NCI-H128 (cell line): ENCODE results near the gene MEG3.
"Not testable (repeated sequence)": the region's sequence is repeated elsewhere in the genome, so short reads cannot be mapped to it uniquely, and the experiment has no call there.

ENCODE experiments used
- DNase-seq: peaks from one replicate; lab custom pipeline; 2025; ENCODE audit not compliant: unreplicated experiment; lab: John Stamatoyannopoulos, UW

Gene MEG3

DNA sequence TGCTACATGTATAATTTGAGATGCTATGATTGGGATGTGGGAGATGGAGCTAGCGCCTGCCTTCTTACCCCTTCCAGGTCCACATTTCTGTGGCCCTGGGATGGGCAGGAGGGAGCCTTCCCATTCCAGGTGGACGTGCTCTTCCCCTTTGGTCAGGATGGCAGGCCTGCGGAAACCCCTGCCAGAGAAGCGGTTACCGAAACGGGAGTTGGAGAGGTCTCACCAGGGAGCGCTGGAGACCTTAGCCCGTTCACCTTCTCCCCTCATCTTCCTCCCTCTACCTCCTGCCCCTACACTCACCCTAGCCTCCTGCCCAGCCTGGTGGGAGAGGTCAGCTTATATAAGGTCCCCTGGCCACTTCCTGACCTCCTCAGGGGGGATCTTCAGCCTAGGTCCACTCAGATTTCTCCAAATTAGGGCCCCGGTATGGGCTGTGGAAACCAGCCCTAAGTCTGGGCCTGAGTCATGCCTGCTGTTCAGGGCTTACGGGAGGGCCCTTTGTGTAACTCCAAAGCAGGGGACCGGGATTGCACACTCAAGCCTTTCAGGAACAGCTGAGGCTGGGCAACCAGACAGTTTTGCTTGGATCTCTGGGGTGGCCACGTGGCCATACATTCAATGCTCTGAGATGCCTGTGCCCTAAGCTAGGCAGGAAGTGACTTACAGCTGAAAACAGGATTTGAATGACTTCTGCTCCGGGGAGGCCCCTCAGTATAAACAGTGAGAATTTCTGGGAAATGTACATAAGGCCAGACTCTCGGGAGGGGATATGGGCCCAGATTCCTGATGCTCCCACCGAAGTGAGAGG lies 10.2 kb upstream of the MEG3 start:
- DNase-seq, result no peak

DNA sequence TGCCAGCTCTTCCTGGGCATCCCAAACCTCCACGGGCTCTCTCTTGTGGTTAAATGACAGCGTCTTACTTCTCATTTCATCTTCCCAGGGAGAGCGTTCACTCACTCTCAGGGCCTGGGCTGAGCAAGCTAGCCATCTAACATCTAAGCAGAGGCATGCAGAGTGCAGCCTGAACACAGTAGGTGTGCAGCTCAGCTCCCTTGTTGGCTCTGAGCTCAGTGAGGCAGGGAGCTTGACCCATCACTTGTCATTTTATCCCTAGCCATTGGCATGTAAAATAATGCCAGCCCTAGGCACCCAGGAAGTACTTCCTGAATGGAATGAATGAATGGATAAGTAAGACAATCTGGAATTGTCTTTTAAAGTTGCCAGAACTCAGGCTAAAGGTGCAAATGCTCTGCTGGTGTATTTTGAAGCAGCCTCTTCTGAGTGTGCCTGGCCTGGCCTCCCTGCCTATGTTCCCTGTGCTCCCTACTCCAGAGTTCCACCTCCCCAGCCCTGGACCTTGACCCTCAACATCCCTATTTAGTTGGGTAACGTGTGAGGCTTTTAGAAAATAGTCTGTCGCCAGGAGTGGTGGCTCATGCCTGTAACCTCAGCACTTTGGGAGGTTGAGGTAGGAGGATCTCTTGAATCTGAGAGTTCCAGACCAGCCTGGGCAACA lies 9.5 kb upstream of the MEG3 start:
- no peak for DNase-seq

DNA sequence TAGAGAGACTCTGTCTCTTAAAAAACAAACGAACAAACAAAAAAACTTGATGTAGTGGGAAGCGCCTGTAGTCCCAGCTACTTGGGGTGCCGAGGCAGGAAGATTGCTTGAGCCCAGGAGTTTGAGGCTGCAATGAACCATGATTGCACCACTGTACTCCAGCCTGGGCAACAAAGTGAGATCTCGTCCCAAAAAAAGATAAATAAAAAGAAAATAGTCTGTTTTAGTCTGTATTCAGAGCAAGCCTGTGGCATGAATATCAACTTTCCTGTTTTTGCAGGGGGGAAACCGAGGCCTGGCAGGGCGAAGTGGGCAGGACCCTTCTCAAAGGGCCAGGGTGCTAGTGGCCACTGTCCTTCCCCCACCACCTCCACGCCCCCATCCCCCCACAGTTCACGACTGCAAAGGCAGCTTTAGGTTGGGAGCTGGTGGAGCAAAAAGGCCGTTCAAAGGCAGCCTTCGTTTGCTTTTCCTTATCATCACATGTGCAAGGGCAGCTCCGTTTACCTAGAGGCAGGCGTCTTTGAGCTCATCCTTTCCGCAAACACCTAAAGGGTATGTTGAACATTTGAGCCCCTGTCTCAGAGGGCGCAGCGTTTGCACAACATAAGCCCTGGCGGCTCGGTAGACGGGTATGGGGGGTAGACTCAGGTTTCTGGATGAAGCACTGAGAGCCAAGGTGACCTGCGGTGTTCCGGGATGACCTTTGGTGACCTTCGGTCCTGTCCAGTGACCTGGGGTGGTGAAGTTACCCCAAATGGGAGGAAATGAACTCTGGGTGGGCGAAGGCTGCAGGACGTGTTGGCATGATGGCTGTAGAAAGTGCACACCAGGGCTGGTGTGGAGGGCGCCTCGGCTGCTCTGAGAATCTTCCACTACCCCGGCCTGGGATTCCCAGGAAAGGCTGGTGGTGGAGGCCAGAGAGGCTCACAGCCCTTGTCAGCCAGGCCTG lies 8.7 kb upstream of the MEG3 start:
- DNase-seq, result no peak

DNA sequence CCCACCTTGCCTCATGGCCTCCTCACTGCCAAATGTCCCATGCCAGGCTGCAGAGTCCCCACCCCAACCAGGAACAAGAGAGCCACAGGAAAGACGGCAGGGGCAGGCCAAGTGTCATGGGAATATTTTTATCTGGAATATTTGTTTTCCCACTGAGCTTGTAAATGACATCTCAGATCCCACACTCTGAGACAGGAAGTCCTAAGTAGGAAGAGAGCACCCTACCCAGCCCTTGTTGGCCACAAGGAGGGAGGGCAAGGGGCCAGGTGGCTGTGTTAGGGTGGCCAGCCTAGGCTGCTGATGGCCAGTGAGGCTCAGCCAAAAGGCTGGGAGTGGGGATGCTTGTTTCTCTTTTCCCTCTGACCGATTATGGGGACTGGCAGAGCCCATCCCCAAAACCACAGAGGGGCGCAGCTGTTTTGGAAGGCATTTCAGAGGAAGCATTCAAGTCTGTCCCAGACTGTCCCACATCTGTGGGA lies 7.7 kb upstream of the MEG3 start:
- no peak for DNase-seq

DNA sequence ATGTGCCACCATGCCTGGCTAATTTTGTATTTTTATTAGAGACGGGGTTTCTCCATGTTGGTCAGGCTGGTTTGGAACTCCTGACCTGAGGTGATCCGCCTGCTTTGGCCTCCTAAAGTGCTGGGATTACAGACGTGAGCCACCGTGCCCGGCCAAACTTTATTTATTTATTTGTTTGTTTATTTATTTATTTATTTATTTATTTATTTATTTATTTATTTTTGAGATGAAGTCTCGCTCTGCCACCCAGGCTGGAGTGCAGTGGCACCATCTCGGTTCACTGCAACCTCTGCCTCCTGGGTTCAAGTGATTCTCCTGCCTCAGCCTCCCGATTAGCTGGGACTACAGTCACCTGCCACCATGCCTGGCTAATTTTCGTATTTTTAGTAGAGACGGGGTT lies 7.0 kb upstream of the MEG3 start:
- not testable (repeated sequence) for DNase-seq

DNA sequence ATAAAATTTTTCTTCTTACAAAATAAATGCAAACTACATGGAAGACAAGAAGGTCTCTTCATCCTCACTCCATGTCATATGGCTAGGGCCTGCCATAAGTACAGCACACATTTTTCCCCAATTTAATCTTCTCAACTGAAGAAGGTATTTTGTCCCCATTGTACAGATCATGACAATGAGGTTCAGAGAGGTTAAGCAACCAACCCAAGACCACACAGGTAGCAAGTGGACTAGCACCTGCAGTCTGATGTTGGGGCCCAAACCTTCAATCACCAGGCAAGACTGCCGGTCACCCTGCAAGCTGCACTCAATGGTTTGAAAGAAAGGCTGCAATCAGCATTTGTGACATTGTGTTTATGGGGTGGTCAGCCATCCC lies 6.5 kb upstream of the MEG3 start:
- no peak for DNase-seq

DNA sequence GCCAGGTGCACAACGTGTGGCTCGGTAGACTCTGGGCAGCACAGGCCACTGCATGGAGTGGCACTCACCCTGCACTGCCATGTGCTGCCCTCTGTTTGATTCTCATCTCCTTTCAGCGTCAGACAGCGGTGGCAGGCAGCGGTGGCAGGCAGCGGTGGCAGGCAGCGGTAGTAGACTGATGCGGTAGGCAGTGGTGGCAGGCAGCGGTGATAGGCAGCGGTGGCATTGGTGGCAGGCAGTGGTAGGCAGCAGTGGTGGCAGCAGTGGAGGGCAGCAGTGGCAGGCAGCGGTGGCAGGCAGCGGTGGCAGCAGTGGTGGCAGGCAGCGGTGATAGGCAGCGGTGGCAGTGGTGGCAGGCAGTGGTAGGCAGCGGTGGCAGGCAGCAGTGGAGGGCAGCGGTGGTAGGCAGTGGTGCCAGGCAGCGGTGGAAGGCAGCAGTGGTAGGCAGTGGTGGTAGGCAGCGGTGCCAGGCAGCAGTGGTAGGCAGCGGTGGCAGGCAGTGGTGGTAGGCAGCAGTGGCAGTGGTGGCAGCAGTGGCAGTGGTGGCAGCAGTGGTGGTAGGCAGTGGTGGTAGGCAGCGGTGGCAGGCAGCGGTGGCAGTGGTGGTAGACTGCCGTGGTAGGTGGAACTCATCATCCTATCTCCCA lies 6.0 kb upstream of the MEG3 start:
- DNase-seq, result no peak

DNA sequence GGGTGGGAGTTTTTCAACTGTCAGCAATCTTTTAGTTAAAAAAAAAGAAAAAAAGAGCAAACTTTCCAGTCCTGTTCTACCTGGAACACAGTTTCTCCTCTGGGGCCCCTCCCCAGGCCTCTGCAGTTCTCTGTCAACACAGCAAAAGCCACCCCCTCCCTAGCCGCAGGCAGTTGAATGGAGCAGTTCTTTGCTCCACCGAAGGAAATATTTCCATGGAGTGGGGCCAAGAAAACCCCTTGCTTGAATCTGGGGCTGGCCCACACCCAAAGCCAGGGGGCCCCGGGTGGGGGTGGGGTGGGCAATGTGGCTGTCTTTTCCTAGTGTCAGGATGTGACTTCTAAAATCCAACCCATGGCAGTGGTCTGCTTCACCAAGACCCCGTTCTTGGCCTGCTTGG lies 5.0 kb upstream of the MEG3 start:
- DNase-seq, result no peak

DNA sequence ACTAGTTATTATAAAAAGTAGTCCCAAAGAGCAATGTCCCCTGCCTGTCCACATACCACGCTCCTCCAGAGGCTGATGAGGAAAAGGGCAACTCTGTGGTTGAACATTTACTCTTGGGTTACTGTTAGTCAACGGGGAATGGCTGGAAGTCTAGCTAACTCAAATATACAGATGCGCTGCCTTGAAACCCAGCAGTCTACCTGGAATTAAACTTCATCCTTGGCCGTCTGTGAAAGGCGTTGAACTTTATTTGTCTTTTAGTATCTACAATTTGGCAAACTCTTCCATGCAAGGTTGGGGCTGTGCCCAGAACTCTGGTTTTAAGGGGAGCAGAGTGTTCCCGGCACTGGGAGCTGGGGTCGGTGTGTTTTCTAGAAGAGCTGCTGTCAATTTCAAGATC lies 3.9 kb upstream of the MEG3 start:
- DNase-seq, result no peak

DNA sequence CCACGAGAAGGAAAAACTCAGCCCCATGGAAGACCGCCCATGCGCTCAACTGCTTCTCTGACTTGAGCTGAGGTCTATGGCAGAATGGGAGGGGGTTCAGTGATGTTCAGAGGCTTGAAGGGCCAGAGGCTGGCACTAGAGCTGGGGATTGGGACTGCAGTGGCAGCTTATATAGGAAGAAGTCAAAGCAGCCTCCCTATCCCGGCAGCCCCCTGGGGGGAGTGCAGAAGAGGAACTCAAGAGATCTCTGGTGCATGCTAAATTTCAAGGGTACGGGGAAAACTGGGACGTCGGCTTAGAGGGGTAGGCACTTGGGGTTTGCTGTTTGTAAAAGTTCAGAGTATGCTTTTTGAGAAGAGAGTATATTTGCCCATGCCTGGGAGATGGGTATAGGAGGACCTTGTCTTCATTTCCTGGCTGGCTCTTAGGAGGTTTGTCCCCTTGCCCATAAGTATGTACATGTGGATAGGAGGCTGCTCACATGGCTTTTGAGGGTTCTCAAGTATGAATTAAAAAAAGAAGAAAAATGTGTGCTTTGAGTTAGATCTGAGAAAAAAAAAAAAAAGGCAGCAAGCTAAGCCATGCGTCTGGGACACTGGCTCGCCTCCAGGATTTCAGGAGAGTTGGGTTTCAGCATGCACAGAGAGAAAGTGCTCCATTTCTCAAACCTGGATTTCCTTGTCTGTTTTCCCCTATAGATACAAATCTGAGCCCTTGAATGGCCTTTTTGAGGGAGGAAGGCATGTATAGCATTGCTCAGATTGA lies 3.2 kb upstream of the MEG3 start:
- DNase-seq, result no peak

DNA sequence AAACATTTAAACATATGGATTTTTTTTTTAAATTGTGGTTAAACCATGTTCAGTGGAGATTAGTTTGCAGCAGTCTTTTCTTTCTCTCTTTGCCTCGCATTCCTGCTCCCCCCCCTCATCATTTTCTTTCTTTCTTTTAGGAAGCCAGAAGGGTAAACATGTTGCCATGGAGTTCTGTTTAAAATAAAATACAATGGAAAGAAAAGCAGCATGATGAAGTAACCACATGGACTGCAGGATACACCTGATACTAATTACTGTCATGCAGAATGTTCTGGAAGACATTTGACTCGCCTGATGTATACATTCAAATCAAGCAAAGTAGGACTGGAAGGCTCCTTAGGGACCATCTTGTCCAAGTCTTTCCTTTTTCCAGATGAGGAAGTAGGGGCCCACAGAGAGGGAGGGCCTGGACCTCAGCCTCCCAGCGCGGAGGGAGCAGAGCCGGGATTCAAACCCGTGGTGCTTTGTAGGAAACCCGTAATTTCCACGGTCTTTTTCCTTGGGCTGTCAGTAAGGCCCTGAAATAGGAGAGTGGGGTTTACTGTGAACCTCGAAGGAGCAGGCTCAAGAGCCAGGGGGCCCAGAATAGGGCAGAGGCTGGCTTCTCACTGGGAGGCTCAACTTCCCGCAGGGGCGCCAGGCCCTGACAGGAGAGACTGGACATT lies 2.4 kb upstream of the MEG3 start:
- DNase-seq, result no peak

DNA sequence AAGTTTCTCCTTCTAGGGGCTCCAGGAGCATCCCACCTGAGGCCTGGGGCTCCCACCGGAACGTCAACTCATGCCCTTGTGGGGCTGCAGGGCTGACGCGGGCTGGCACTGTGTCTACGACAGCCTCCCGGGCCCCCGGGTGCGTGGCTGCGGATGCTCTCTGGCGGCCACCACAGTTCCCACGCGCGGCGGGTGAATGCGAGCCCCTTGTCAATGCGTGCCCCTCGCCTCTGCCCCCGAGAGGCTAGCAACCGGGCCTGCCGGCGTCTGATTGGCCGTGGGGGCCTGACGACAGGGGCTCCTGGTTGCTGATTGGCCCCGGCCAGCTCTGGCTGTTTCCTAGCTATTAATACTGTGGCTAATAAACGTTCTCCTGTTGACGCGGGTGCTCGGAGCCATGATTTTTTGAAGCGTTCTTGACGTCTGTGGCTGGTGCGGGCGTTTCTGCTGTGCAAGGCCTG lies 1.8 kb upstream of the MEG3 start:
- no peak for DNase-seq

DNA sequence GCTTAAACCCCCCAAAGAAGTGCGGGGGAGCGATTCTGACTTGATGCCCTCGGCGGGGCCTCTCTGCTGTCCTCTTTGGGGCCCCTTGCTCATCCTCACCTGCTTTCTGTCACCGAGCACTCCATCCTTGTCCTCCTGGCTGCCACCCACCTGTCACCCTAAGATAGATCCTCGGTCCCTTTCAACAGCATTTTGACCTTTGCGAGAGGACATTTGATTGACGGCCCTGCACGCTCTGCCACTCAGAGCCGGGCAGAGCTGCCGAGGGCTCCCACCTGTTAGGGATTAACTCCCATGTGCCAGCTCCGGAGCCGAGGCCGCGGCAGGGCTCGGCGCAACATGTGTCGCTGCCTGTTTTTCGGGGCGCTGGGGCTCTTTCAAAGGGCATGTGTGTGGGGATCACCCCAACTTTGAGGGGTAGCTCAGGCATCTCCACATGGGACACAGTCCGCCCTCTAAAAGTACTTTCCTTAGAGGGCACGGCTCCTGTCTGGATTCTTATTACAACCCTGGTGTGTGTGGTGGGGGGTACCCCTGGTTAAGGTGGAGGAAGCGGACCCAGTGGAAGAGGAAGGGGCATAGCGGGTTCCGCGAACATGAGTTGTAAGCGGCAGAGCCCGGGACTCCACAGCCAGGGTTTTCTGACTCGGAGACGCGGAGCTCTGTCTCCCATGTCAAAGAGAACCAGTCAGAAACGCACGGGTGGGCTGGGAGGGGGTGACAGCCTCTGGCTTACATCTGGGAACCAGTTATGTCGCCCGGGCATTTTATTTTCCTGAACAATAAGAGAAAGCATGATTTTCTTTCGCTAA lies 811 bp upstream of the MEG3 start:
- no peak for DNase-seq

DNA sequence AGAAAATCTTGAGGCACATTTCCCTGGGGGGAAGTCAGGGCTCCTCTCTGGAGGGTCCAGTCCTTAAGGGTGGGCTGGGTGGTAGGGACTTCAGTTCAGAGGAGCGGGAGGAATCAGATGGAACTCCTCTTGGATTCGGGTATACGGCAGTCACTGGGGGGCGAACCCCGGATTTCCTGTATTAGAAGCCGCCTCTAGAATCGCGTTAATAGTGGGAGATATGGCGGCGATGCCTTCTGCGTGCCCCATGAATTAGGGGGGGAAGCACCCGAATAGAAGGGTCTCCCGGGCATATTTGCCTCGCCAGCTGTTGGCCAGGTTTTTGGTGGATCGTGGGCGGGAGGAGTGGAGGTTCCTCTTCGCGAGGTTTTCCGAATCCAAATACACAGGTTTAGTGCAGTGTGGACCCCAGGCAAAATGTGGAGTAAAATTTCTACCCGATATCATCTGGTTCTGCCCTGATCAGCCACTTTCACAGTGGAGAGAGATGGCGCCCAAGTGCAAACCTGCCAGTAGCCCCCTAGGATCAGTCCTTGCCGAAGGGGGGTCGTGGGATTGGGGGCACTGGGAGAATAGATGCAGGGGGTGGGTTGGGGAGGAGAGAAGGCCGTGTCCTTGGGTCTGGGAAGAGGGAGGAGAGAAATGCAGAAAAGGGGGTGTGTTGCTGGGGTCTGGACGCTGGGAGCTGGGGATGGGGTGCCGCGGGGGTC lies 628 bp downstream of the MEG3 start:
- DNase-seq, result no peak

DNA sequence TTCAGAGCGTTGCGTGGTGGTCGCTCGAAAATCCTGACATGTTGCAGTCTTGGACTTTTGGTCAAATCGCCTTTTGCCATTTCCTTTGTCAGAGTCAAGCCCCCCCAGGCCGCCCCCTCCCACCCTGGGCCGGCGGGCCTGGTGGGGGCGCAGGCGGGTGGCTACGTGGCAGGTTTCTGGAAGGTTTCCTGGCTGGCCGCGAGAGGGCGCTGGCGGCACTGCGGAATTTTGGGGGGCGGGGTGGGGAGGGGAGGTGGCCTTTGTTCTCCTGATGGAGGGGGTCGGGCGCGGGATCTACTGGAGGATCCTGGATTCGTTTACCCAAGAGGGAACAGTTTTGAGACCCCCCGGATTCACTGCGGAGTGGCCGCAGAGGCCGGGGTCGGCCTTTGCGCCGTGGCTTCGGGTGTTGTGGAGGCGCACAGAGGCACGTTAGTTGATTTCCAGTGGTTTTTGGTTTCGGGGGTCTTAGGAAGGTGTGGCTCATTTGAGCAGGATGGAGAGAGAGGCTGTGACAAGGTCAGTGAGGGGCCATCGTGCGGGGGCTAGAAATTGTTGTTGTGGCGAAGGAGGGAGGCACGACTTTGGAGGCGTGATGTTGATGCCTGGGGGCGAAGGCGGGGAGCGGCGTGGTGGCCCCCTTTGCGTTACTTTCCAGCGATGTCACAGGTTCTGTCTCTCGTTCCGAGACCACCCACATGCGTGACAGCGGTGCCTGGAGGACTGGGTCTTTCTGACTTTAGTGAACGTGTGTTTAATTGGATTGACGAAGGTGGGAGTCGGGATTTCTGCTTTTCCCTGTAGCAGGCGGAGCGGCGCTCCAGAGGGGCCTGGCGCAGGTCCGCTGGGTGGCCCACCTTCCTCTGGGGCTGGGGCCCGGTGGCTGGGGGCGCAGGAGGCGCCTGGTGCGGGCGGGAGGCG lies 1.4 kb downstream of the MEG3 start:
- no peak for DNase-seq

DNA sequence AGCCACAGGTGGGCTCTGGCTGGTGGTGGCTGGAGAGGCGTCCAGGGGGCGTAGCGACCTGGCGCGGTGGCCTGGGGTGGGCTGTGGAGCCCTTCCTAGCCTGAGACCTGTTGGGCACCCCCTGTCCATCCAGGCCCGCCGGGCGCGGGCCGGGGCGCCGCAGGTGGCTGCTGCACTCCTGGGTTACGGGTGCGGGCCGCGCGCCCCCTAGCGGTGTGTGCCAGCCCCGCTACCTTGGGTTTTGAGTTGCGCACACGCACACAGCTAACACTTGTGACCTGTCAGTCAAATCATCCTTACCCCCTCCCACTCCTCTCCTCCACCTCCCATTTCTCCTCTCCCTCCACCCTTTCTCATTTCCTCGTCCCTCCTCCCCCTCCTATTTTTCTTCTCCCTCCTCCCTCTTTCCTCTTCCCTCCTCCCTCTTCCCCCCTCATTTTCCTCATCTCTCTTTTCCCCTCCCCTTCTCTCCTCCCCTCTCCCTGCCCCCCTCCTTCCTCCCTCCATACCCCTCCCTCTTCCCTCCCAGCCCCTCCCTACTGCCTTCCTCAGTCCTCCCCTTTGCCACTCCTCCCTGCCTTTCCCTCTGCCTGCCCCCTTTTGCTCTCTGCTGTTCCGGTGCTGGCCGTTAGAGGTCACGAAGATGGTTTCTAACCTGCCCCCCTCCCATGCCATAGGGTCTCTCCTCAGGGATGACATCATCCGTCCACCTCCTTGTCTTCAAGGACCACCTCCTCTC lies 2.3 kb downstream of the MEG3 start:
- DNase-seq, result no peak
